Erythroblast (primary cell): ENCODE data around the gene IPO9.
"Not testable (repeated sequence)": the region's sequence is repeated elsewhere in the genome, so short reads cannot be mapped to it uniquely, and the experiment has no call there.

Experiments used
- GATA1 ChIP-seq: IDR thresholded peaks from 2 replicates; pipeline ENCODE4 v1.6.1; 2011; ENCODE audit warnings: low read depth, mild to moderate bottlenecking, control low read depth, low read length, moderate library complexity
- POLR2A ChIP-seq: IDR thresholded peaks from 2 replicates; pipeline ENCODE4 v1.6.1; 2011; ENCODE audit warnings: mild to moderate bottlenecking, low read length

DNA sequence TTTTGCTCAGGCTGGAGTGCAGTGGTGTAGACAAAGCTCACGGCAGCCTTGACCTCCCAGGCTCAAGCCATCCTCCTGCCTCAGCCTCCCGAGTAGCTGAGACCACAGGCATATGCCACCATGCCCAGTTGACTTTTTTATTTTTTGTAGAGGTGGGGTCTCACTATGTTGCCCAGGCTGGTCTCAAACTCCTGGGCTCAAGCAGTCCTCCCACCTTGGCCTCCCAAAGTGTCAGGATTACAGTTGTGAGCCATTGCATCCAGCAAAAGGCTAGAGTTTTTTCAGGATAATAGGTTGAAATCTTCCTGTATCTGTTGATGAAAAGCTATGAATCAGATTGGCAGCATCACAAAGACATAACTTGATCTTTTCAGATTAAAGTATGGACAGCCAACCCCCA is 27.8 kb downstream of the IPO9 start:
- TF ChIP-seq POLR2A, GATA1: not testable (repeated sequence)
